Mesenteric fat pad (tissue), 1 donor: ENCODE results near the gene SCN8A. TPM values are rescaled to one million over a fixed set of nuclear protein-coding genes. Genes with fewer than 3 reads are reported as not detected.

Experiments
- DNase-seq: peaks from one replicate; pipeline ENCODE4 v3.0.0-alpha.2; 2020; ENCODE audit warnings: low spot score
- total RNA-seq: library from RNA; stranded (reverse); fragmentation: NEBNext Ultra II Directional; extraction: Animal tissue kit (Norgen Biotek cat#: 25700); gene quantifications from one replicate; pipeline ENCODE4 v1.2.1, GENCODE V29; 2021
- donor health status: DM: yes; HTN: yes; CAD: no.

SCN8A gene
- total RNA-seq, 1 donor from 2014 or later: 1.2 TPM

DNA sequence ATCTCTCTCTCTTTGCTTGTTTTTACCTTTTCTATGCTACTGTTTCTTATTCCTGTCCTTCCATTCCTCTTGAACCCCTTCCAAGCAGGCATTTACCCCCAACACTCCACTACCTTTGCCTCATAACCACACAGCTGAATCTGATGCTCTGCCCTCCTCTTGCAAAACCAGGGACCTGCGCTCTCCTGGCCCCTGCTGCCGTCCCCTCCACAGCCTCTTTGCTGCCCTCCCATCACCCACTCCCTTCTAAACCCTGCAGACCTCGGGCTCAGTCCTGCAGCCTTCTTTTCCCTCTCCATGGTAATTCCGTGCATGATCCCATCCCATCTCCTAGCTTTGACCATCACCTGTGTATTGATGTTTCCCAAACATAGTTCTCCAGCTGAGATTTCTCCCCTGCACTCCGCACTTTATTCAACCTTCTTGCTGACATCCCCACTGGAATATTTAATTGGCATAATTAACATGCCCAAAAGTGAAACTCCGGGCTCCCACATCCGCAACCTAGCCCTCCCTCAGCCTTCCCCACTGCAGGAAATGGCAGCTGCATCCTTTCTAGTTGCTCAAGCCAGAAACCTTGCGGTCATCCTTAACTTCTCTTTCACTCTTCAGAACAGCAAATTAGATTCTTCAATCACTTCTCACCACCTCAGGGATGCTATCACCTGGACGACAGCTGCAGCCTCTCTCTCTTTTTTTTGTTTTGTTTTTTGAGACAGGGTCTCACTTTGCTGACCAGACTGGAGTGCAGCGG is 241.5 kb downstream of the SCN8A start:
- DNase-seq: no peak

DNA sequence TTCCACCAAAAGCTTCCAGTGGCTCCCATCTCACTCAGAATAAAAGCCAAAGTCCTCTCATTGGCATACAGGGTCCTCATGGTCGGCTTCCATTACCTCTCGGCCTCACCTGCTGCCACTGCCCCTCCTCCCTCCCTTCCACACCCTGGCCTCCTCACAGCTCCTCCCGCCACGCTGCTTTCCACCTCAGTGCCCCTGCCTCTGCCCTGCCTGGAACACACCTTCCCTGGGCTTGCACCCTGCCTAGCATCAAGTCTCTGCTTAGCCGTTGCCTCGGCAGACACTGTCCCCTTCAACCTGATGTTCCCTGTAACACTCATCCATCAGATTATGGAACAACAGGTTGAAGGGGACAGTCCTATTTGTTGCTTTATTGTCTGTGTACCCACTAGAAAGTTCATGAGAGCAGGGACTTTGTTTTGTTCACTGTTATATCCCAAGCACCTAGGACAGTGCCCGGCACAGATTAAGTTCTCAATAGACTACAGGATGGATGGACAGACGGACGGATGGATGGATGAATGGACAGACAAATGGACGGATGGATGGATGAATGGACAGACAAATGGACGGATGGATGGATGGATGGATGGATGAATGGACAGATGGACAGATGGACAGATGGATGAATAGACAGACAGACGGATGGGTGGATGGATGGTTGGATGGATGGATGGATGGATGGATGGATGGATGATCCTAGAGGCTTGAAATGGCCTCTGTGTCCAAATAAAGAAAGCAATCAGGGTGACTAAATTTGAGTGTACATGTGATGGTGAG is 242.6 kb downstream of the SCN8A start:
- no peak for DNase-seq

DNA sequence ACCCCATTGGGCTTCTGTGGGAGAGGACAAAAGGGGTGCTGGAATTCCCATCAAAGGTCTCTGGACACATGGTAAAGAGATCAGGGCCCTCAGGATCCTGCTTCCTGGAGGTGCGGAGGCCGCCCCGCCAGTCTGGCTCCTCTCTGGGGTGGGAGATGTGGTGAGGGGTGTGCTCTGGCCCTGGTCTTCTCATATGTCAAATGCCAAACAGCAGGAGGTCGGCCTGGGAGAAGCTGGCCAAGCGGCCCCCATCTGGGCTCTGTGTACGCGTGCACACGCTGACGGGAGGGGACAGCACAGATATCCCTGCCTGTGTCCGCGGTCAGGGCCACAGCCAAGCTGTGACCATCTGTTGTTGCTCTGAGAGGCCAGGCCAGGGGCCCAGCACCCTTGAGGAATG is 243.4 kb downstream of the SCN8A start:
- no peak for DNase-seq

DNA sequence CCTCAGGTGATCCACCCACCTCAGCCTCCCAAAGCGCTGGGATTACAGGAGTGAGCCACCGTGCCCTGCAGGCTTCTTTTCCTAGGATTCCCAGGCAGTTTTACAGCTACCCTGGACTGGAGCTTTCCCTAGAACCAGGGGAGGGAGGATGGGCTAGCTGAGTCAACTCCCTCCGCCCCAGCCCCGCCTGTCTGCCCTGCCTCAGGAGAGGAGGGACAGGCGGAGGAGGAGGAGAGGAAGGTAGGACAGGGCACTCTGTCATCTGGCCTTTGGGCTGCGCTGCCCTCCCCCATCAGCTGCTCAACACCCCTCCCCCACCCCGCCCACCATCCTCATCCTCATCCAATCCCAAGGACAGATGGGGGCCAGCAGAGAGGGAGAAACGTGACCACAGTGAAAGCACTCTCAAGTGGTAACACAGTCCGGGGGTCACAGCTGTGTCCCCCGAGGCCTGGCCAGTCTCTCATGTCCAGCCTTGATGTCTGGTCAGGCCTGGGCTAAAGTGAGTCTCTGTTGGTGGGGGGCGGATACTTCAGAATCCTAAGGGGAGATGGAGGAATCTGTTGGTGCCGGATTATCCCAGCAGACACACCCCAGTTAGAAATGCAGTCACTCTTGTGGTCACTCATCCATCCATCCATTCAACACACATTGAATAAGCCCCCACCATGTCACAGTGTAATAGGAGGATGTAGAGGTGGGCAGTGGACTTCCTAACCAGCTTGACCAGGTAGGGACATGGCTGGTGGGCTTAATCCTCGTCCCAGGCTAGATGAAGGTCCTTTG is 245.2 kb downstream of the SCN8A start:
- DNase-seq: no peak

DNA sequence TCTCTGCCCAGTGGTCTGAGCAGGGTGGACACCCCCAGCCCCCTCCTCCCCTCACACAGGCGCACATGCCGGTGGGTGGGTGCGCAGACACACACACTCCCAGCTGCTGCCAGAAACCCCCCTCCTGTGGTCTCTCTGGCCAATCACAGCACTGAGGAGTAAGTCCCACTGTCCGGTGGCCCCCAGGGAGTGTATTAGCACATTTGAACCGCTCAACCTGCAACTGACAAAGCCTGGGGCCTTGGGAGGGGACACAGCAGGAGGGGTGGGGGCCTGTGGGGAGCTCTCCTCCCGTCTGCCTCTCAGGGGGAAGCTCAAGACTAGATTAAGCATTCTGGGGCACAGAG is 245.8 kb downstream of the SCN8A start:
- DNase-seq: no peak

DNA sequence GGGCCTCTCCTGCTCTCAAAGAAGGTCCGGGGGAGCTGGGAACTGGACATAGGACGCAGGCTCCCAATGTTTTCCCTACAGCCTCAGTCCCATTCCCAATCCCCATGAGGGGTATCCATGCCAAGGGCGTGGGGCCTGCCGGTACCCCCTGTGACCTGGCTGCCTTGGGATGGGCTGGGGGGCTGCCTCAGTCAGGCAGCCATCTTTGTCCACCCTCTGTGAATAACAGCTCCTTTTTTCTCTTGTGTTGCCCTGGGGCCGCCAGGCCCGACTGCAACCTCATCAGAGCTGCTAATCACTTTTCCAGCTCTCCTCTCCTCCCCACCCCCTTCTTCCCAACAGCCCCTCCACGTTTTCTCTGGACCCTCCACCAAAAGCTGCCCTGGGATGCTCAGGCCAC is 246.3 kb downstream of the SCN8A start:
- DNase-seq: no peak

DNA sequence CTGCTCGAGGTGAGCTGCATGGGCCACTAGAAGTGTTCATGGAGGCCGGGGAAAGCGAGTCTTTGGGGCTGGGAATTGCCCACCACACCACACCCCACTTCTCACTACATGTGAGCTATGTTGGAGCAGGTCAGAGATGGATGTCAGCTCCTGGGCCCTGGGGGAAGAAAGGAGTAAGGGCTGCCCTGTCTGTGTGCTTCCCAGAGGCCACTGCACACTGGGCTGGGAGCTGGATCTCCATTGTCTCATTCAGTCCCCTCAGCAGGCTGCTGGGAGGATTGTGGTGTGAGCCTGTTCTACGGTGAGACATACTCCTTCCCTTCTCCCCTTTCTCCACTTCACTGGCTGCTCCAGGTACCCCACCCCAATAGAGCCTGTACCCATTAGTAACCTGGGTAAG is 247.0 kb downstream of the SCN8A start:
- no peak for DNase-seq

DNA sequence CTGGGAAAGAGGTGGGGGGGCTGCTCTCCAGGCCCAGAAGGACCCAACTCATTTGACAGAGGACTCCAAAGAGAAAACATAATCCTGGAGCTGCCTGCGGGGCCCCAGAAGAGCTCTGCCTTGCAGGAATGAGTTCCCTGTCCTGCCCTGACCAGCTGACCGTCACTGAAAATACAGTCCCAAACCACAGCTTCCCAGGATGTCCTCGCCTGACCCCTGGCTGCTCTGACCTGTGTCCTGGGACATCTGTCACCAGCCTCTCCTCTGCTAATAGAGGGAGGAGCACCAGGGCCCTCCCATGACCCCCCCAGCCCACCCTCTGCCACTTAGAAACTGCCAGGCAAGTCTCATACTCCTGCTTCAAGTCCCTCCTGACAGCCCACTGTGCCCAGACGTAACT is 247.7 kb downstream of the SCN8A start:
- no peak for DNase-seq

DNA sequence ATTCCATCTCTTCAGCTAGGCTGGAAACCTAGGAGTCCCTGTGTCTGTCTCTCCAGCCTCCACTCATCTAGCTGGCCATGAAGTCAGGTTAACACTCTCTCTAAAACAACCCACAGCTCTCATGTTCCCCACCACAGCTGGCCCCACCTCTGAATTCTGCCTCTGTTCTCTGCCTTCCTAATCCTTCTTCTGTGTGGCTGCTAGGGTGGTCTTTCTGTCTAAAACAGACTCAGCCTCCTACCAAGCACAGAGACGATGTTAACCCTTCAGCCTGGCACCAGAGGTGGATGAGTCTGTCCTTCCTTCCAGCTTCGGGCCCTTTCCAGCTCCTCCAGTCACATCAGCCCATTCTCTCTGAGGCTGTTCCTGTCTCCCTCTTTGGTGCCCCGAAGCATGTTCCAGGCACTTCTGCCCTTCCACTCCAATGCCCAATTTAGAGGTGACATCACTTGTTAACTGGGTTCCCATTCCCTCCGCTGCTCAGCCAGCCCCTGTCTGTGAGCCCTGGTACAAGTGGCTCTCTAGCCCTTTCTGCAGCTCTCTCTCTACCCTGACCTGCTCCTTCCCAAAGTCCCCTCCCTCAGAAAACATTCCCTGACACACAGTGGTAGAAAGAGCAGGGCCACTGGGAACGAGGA is 248.4 kb downstream of the SCN8A start:
- no peak for DNase-seq

DNA sequence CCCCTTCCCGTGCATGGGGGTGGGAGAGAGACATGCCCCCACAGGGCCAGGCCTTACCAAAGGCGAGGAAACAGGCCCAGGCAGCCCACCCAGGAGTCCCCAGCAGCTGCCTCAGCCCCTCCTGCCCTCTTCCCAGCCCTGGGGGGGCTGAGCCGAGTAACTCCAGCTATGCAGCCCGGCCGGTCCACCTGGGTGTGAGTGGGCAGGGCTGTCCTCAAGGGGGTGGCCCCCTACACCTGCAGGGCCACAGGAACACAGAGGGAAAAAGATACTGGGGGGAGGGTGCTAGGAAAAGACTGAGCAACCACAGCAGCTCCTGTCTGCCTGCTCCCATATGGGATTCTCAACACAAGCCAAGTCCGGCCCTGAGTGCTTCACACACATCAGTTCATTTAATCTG is 249.9 kb downstream of the SCN8A start:
- DNase-seq: no peak

DNA sequence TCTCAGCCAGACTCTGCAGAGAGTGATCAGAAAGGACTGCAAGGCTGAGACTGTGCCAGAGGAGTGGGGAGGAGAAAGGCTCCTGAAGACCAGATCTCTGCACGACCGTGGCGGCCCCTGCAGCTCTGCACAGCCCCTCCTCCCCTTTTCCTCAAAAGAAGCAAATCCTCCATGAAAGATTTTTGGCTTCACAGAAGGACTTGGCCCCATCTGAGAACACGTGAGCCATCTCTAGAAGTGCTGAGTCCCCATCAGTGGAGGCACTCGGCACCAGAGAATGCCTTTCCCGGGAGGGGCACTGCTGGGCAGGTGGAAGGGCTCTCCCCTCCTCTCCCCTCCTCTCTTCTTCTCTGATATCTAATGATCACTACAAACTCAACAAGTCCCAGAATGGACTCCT is 250.7 kb downstream of the SCN8A start:
- no peak for DNase-seq

DNA sequence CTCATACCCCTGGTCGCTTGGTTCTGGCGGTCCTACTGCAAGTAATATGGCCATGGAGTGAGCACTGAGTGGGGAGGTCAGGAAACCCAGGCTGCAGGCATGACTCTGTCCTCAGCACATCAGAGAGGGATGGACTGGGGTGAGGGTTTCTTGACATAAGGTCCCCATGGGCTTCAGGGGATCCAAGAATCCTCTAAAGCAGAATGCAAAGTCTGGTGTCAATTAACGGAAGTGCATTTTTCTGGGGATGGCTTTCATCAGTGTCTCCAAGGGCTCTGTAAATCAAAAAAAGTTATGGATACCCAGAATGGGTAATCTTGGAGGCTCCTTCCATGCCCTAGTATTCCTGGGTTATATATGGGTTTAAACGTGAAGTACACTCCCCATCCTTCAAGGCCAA is 253.8 kb downstream of the SCN8A start:
- no peak for DNase-seq

DNA sequence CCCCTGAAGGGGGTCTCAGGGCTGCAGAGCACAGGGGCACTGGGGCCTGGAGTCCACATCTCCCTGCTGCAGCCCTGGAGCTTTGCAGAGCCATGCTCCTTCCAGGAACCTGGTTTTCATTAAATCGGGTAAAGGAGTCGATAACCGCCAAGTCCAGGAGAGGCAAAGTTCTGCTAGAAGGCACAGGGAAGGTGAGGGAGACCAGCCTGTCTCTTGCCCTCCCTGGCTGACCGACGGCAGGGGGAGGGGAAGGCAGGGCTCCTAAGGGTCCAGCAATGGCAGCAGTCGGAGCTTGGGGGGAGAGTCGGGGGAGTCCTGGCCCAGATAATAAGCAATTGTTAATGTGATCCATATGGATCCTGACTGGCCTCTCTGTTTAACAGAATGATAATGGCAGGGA is 254.4 kb downstream of the SCN8A start:
- DNase-seq: no peak

DNA sequence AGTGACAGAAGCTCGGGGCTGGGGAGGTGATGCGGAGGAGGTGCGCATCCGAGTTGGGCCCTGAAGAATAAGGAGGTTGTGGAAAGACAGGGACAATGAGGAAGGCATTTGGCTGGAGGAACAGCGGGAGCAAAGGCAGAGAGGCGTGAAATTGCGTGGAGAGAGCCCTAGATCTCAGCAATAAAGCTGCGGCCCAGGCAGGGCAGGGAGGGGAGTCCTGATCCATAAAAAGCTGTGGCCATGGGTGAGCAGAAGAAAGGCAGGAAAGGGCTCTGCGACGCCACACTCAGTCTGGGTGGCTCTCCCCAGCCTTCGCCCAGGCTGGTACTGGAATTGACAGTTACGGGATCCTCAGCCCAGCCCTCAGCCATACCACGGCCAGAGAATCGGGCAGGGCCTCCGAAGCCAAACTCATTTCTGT is 255.2 kb downstream of the SCN8A start:
- no peak for DNase-seq

DNA sequence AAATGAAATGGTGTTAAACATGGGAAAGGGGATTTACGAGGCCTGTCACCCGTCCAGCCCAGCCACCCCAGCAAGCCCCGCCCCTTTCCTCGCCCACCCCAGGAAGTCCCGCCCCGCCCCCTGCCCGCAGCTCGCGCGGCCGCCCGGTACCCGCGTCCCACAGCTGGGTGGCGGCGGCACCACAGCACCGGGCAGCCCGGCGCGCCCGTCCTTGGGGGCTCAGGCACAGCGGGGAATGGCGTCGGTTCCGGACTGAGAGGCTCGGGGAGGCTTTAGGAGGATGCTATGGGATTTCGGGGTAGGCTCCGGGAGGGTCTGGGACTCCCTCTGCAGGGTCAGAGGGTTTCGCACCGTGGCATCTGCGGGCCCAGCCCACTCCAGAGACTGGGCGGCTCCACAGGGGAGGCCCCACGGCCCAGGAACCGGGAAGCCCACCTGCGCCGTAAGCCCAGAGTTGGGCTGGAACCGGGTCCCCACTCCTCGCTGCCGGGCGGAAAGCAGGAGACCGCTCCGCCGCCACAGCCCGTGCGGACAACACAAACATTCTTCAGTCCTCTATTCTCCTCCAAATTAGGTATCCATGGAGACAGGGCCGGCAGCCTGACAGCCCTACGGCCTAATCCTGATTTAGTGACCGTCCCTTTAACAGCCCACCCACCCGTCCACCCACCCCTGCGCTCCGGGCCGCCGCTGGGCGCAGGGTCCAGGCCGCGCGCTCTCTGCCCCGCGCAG is 256.0 kb downstream of the SCN8A start:
- no peak for DNase-seq

DNA sequence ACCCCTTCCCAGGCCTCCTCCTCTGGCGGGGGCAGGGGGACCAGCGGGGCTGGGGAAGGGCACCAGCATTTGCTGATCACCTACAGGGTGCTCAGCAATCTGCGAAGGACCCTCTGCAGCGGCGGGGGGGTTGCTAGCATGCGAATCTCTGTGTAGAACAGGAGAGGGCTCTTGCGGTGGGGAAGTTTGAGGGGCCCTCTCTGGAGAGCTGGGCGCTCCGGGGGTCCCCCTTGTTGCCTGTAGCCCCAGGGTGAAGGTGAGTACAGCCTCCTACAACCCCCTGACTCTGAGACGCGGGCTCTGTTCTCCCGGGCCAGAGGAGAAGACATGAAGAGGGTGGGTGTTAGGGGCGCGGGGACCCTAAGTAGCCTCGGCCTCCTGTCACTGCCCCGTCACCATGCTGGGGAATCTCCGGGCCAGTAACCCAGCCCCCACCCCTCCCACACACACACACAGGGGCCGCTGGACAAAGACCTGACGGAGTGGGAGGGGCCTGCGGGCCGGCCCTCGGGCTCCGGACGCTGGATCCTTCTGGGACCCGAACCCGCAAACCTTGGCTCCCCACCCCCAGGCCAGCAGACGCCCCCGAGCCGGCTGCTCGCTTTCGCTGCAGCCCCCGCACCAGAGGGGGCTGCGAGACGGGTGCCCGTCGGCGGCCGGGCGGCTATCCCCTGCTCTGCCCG is 256.8 kb downstream of the SCN8A start:
- DNase-seq: no peak

DNA sequence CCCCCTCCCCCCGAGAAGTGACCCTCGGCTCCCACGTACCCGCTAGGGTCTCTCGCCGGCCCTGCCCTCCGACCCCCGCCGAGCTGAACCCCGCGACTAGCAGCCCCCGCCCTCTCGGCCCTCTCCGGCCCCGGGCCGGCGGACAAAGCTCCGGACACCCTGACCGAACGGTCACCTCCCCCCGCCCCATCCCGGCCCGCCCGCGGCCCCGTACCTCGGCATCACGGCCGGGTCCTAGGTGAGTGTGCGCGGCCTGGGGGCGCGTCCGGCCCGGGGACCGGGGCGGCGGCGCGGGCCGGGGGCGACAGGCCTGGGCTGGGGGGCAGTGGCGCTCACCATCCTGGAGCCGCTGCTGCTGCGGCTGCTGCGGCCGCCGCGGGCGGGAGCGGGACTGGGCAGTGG is 257.3 kb downstream of the SCN8A start, which contains the start of gene FIGNL2:
Gene FIGNL2, minus strand, starts transcription at position 393 of the 402 bp plus-strand sequence. CDS start 26,305 bp downstream, outside the sequence.
- no peak for DNase-seq

DNA sequence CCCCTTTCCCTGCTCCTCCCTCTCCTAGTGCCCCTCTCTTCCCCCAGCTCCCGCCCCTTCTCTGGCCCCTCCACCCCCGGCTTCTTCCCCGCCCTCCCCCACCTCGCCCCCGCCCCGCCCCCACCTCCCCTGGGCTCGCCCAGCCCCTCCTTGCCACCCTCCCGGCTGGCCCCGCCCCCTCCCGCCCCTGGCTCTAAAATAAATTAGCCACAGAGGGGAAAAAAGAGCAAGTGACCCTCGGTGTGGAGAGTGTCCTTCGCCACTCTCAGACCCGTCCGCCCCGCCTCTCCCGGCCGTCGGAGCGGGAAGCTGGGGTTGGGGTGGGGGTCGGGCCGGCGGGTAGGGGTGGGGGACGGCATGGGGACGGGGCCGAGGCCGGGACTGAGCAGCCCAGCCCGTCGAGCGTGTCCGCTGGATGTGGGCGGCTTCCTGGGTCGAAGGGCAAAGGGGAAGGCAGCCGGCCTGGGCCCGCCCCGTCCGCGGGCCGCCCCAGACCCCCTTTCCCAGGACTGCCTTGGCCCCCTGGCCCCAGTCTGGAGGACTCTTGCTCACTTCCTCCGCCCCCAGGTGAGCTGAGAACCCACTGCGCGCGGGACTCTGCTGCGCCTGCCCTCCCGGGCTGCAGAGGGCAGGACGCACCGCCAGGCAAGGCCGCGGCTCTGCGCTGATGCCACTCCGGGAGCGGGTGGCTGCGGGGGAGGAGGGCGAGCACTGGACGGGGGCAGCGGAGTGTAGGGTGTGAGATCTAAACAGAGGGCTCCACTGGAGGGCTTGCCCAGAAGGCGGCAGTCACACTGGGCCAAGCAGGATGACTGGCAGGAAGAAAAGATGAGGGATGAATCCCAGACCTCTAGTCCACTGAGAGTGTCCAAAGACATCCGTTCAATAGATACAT is 258.1 kb downstream of the SCN8A start:
- no peak for DNase-seq
